SHP77 treated with DMSO at 0.1 percent for 48 hours (cell line): Measurements from ENCODE around the gene CENPQ.
A peak's percentile ranks its signal among the peaks of the same experiment; 100 is the strongest.

Experiments
- DNase-seq: peaks from one replicate; lab custom pipeline; 2025; lab: John Stamatoyannopoulos, UW

CENPQ gene

DNA sequence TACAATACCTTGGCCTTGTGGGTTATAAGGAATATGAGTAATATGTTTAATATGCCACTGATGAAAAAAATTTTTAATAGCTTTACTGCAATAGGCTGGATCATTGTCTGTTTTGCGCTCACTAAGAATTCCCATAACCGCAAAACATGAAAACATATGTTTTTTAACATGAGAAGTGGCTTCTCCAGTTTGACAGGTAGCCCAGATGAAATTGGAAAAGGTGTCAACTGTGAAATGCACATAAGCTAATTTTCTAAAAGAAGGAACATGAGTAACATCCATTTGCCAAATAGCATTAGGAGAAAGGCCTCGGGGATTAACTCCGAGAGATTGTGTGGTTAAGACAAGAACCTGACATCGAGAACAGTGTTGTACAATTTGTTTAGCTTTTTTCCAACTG is 41.5 kb downstream of the CENPQ start:
- DNase-seq = no peak

- DNase-seq = no peak
Observed at GRCh38 chr6:49506569-49507111, 43.5 kb downstream of the CENPQ start.

DNA sequence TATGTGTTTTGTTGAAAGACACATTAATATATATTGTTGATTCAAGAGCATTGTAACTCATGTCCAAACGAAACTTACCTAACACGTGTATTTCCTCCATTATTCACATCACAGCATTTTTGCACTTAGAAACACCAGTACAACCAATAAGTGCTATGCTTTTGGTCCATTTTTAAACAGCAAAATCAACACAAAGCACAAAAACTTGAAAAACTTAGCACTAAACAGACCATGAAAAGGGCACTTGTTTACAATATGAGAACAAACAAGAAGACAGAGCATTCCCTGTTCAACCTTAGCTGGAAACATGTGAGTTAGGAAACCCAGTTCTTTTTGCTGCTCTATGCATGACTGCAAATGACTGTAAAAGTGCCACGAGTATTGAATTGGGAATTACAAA is 46.2 kb downstream of the CENPQ start:
- DNase-seq = no peak

GRCh38 chr6:49513153-49513989 is 50.2 kb downstream of the CENPQ start:
- no peak for DNase-seq

DNA sequence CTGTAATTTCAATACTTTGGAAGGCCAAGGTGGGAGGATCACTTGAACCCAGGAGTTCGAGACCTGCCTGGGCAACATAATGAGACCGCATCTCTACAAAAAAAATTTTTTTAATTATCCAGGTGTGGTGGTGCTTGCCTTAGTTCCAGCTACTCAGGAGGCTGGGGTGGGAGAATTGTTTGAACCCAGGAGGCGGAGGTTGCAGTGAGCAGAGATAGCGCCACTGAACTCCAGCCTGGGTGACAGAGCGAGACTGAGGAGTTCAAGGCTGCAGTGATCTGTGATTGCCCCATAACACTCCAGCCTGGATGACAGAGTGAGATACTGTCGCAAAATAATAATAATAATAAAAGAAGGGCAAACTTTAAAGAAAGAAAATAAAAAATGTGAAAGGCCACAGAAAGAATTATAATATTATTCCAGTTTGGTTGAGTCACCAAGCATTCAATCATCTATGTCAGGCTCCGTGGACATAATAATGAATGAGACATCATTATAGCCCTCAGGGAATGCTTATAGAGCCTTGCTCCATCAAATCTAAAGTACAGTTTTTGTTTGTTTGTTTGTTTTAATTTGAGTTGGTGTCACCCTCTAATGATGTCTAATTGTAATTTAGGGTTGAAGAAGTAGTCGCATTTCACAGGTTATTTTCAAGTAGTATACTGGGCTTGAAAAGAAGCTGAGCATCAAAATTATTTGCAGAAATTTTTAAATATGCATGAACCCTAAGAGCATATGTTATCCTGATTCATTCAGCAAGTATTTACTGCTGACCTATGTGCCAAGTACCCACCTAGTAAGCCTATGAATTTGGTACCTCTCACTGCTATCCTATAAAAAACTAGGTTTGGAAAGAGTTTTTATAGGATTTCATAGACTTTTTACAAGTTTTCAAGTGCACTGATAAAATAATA is 51.7 kb downstream of the CENPQ start:
- DNase-seq = no peak

DNA sequence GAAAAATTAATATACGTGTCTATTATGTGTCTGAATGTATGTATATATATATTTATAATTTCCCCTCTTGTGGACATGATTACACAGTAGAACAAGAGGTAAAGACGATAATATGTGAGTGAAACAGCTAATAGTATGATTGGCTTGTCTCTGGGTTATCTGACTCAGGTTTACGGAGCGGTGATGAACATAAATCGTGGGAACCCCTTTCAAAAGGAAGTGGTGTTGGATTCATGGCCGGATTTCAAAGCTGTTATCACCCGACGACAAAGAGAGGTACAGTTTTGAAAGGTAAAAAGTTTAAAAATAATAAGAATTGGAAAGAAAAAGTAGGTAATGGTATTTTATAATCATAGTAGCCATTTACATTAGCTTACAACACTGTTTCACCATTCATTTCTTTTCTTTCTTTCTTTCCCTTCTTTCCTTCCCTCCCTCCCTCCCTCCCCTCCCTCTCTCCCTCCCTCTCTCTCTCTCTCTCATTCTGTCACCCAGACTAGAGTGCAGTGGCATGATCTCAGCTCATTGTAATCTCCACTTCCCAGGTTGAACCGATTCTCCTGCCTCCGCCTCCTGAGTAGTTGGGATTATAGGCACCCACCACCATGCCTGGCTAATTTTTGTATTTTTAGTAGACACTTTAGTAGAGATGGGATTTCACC is 52.4 kb downstream of the CENPQ start:
- no peak for DNase-seq

DNA sequence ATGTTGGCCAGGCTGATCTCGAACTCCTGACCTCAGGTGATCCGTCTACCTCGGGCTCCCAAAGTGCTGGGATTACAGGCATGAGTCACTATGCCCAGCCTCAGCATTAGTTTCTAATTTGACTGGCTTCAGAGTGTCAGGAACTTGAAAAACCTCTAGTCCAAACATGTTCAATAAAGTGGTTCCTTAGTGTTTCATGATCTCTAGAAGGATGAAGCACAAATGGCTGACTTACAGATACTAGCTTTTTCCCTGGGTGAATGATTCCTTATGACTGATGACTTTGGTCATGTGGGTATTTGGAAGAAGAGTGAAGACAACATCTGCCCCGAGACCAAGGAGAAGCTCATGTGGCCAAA is 53.0 kb downstream of the CENPQ start:
- no peak for DNase-seq

DNA sequence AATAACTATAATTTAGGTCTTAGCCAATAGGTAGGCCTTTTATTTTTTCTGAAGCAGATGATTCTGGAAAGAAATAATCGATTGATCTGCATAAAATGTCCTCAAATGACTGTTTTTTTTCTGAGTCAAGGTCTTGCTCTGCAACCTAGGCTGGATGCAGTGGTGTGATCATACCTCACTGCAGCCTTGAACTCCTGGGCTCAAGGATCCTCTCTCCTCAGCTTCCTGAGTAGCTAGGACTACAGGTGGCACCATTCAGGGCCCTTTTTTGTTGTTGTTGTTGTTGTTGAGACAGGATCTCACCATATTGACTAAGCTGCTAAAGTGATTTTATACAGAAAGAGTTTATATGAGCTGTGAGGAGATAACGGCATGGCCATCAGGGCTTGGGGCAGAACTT is 54.7 kb downstream of the CENPQ start:
- no peak for DNase-seq

- no peak for DNase-seq
Observed at GRCh38 chr6:49519660-49520059, 56.5 kb downstream of the CENPQ start.

DNA sequence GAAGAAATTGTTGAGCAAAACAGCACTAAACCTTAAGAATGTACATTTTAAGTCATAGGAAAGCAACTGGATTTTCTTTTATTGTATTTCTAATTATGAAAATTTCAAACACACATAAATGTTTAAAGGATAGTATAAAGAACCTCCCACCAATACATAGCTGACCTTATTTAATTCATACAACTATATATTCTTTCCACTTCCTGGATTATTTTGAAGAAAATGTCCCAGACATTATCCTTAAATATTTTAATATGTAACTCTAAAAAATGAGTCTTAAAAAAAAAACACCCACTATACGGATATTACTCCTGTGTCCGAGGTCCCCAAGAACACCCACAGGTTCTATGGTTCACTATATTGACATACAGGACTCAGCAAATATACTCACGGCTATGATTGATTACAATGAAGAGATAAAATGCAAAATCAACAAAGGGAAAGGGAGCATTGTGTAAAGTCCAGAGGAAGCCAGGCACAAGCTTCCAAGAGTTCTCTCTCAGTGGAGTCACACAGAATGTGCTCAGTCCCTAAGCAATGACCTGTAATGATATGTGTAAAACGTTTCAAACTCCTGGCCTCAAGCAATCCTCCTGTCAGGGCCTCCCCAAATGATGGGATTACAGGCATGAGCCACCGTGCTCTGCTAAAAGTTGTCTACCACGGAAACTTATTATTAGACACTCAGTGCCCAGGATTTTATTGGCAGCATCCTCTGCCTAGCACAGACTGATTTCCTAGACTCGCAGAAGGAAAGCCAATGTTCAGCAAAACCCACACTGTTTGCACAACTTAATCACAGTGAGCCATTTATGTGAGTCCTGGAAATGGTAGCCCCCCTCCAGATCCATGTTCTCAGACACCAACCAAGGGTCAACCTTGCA is 59.8 kb downstream of the CENPQ start:
- peak; percentile 52 for DNase-seq

- no peak for DNase-seq
Observed at GRCh38 chr6:49523901-49524300, 60.7 kb downstream of the CENPQ start.

- DNase-seq = no peak
Observed at GRCh38 chr6:49524541-49524940, 61.4 kb downstream of the CENPQ start.

DNA sequence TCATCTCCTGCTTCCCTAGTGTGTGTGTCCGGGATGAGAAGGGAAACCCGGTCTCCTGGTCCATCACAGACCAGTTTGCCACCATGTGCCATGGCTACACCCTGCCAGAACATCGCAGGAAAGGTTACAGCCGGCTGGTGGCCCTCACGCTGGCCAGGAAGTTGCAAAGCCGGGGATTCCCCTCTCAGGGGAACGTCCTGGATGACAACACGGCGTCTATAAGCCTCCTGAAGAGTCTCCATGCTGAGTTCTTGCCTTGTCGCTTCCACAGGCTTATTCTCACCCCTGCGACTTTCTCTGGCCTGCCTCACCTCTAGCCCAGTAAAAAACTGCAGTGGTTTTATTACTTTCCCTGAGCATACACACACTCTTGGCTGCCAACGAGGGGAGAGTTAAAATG is 63.4 kb downstream of the CENPQ start:
- no peak for DNase-seq

DNA sequence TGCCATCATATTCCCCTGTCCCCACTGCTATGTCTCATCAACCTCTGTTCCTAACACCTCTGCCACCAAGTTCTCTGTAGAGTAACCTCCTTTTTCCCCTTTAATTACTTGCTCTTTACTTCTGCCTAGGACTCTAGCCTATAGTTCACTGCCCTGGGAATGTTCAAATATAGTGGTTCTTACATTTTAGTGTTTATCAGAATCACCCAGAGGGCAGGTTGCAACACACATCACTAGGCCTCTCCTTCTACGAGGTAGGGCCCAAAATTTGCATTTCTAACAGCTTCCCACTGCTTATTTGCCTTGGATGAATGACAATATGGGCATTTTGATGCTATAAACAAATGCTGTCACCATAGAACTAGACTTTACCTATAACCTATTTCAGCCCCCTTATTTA is 64.2 kb downstream of the CENPQ start:
- DNase-seq = no peak

- no peak for DNase-seq
Observed at GRCh38 chr6:49528571-49528970, 65.4 kb downstream of the CENPQ start.

DNA sequence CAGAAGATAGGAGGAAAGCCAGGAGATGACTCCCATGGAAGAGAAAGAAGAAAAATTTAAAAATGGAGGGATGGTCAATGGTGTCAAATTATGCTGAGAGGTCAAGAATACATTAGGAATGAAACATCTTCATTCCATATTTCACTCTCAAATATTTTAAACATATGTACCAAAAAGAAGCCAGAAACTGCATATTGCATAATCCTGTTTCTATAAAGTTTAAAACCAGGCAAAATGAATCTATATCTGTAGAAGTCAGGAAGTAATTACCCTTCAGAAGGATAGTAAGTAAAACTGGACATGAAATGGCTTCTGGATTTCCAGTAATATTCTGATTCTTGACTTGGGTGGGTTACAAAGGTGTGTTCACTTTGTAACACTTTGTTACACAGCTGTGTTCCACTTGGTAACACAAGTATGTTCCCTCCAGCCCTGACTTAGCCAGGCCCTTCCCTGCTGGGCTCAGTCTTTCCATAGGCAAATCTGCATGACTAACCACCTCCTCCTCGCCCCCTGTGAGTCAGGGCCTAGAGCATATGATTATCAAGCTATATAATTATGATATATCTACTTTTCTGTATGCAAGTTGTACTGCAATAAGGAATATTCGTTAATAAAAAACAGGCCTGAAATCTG is 67.1 kb downstream of the CENPQ start:
- no peak for DNase-seq

DNA sequence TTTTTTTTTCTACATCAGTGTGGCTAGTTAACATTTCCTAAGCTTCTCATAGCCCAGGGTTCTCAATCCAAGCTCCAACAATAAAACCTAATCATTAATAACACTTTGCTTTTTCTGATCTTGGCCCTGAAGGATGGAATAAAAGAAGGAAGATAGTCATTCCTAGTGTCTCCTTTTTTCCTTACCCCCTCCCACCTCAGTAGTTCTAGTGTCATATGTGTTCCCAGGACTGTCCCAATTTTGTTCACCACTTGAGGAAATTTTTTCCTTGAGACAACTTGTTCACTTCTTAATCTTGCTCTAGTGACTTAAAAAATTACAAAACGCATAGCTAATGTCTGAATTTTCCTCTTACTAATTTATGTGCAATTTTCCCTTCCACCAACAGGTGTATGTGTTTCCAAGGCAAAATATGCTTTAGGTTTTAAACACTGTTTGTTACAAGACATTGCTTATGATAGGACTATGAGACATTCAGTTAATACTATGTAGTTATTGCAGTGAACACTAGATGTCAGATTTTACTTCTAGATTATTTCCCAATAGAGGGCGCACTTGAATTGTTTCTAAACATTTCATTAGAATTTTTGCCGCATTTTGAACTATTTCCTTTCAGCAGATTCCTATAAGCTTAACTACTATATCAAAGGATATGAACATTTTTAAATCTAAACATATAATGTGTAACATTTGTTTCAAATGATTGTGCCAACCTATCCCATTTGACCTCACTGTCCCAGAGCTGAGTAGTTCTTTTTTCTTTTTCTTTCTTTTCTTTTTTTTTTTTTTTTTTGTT is 68.8 kb downstream of the CENPQ start:
- peak; percentile 64 for DNase-seq

DNA sequence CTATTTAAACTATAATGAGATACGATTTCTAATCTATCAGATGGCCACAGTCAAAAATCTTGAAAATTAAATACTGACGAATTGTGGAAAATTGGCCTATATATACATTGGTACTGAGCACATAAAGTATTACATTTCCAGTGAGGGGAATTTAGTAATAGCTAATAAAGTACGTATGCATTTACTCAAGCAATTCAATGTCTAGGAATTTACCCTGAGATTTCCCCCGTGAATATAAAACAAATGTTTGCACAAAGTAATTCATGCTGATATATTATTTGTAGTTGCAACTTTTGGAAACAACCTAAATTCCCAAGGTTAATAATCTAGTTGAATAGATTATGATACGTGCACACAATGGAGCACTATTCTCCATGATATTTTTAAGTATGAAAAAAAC is 72.6 kb downstream of the CENPQ start:
- no peak for DNase-seq

- no peak for DNase-seq
Observed at GRCh38 chr6:49539102-49539501, 75.9 kb downstream of the CENPQ start.

GRCh38 chr6:49540614-49541013 is 77.4 kb downstream of the CENPQ start:
- no peak for DNase-seq
